NCI-H748 (cell line): Measurements from ENCODE around the gene C20orf144.
"Not testable (repeated sequence)": the region's sequence is repeated elsewhere in the genome, so short reads cannot be mapped to it uniquely, and the experiment has no call there.

Experiments
- DNase-seq: peaks from one replicate; lab custom pipeline; 2025; ENCODE audit not compliant: unreplicated experiment; lab: John Stamatoyannopoulos, UW

Gene C20orf144

GRCh38 chr20:33693741-33694638 lies 31.9 kb downstream of the C20orf144 start:
- no peak for DNase-seq

DNA sequence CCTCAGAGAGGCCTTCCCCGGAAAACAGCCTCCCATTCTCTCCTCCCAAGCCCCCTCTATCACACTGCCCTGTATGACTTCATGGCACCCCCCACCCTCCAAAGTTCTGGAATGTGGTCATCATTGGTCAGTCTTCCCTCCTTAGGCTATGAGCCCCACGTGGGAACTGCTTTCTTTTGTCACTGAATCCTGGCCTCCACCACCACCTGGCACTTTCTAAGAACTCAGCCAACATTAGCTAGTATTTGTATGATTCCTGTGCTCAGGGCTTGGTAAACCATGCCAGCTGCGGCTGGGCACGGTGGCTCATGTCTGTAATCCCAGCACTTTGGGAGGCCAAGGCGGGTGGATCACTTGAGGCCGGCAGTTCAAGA lies 32.5 kb downstream of the C20orf144 start:
- DNase-seq: no peak

DNA sequence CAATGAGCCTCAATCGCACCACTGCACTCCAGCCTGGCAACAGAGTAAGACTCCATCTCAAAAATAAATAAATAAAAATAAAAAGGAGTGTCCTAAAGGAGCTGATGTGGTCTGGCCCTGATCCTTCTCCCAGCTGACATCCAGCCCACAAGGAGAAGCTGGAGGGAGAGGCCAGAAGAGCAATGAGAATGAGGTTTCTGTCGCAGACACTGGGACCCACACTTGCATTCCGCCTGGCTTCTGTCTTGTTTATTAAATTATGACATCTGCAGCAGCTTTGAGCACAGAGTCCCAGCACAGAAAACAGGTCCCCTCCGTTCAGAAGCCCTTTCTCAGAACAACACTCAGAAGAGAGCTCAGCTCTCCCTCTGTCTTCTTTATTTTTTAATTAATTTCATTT lies 34.3 kb downstream of the C20orf144 start:
- DNase-seq: no peak

- no peak for DNase-seq
These were observed 35.0 kb downstream of the C20orf144 start for GRCh38 chr20:33697129-33697528.

- DNase-seq: not testable (repeated sequence)
These were observed 36.8 kb downstream of the C20orf144 start for GRCh38 chr20:33698966-33699365.

GRCh38 chr20:33700696-33701441 lies 38.7 kb downstream of the C20orf144 start:
- DNase-seq: not testable (repeated sequence)

DNA sequence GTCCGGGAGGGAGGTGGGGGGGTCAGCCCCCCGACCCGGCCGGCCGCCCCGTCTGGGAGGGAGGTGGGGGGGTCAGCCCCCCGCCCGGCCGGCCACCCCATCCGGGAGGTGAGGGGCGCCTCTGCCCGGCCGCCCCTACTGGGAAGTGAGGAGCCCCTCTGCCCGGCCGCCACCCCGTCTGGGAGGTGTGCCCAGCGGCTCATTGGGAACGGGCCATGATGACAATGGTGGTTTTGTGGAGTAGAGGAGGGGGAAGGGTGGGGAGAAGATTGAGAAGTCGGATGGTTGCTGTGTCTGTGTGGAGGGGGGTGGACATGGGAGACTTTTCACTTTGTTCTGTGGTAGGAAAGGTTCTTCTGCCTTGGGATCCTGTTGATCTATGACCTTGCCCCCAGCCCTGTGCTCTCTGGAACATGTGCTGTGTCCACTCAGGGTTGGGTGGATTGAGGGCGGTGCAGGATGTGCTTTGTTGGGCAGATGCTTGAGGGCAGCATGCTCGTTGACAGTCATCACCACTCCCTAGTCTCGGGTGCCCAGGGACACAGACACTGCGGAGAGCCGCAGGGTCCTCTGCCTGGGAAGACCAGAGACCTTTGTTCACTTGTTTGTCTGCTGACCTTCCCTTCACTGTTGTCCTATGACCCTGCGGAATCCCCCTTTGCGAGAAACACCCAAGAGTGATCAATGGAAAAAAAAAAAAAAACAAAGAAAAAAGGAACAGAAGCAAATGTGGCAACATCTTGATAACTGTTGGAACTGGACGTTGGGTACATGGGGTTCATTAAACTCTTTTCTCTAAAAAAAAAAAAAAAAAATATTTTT lies 39.7 kb downstream of the C20orf144 start:
- DNase-seq: no peak

DNA sequence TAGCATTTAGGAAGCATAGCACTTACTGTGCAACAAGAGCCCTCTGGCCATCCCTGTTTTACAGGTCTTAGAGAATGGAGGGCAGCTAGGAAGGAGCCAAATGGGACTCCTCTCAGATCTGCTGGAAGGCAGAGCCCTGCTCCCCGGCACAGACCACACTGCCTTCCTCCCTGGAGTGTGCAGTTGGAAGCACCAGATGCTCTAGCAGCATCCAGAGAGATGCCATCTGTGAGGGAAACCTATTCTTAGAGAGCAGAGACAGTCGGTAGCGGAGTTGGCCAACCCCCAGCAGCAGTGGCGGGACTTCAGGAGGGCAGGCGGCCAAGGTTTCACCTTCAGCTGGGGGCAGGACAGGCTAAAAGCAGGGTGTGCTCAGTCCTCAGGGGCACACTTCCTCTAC lies 40.7 kb downstream of the C20orf144 start:
- no peak for DNase-seq

DNA sequence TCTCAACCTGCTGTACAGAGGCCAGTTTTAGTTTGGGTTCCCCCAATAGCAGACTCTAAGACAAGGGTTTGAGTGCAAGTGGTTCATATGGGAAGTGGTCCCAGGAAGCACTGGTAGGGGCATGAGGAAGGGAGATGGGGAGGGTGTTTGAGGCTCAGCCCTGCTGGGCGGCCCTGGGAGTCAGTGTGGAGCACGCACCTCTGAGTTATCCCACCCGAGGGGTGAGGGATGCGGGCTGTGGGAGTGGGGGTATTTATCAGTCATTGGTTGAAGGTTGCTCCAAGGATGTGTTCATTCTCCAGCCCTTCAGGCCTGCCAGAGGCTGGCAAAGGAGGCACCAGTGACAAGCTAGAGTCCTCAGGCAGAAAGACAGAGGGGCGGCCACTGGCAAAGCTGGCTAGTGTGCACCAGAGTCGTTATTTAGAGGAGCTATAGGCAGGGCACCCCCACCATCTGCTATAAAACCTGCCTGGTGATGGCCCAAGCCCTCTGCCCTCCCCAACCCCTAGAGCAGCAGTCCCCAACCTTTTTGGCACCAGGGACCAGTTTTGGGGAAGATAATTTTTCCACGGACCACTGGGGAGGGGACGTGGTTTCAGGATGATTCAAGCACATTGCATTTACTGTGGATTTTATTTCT lies 41.5 kb downstream of the C20orf144 start:
- no peak for DNase-seq

GRCh38 chr20:33704197-33704924 lies 42.2 kb downstream of the C20orf144 start:
- no peak for DNase-seq

- DNase-seq: no peak
These were observed 45.5 kb downstream of the C20orf144 start for GRCh38 chr20:33707668-33708067.

DNA sequence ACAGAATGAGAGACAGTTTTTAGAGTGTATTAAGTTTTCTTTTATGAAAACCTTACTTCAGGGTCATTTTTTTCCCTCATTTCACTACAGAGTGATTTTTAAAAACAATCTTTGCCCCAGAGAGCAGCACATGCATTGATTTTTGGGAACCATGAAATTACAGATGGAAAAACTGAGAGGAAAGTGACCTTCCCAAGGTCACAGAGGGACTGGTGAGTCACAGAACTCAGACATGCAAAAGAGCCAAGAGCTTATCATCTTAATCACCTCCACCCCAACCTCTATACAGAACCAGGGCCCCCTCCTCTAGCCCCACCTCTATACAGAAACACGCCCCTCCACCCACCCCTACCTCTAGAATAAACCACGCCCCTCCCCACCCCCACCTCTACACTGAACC lies 47.3 kb downstream of the C20orf144 start:
- no peak for DNase-seq

DNA sequence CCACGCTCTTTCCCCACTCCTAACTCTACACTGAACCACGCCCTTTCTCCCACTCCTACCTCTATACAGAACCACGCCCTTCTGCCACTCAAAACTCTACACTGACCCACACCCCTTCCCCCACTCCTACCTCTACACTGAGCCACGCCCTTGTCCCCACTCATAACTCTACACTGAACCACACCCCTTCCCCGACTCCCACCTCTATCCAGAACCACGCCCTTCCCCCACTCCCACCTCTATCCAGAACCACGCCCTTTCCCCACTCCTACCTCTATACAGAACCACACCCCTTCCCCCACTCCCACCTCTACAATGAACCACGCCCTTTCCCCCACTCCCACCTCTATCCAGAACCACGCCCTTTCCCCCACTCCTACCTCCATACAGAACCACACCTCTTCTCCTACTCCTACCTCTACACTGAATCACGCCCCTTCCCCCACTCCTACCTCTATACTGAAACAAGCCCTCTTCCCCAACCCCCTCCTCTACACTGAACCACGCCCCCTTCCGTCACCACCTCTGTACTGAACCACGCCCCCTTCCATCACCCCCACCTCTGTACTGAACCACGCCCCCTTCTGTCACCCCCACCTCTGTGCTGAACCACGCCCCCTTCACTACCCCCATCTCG lies 47.9 kb downstream of the C20orf144 start:
- DNase-seq: peak; percentile 63

GRCh38 chr20:33710681-33711445 lies 48.7 kb downstream of the C20orf144 start:
- no peak for DNase-seq

DNA sequence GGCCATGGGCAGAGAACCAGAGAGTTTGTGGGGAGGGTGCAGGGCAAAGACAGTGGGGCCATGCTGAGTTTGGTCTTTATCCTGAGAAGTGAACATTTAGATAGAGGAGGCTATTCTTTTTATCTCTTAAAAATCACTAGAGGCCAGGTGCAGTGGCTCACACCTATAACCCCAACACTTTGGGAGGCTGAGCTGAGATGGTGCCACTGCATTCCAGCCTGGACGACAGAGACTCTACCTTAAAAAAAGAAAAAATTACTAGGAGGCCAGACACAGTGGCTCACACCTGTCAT lies 49.3 kb downstream of the C20orf144 start:
- DNase-seq: no peak
